Right cardiac atrium (tissue), 5 donors: ENCODE results near the gene RGS12. TPM values are rescaled to one million over a fixed set of nuclear protein-coding genes. Genes with fewer than 3 reads are reported as not detected.
A peak's percentile ranks its signal among the peaks of the same experiment; 100 is the strongest.

Experiments used
- ATAC-seq, 2 donors: fragments of 200-7000 bp; cut with Tn5 transposase; one replicate each; pipeline versions ENCODE4 v1.8.0 to v1.9.1; 2020; ENCODE audit warnings: moderate library complexity in 2 of 2, mild to moderate bottlenecking in 1 of 2
- DNase-seq, 3 donors: peaks; one replicate each; pipeline ENCODE4 v3.0.0-alpha.2; 2020
- H3K27ac ChIP-seq: one replicate; pipeline ENCODE4 v1.5.1; 2013; ENCODE audit warnings: mild to moderate bottlenecking, low read length, control low read depth, moderate library complexity
- H3K27me3 ChIP-seq: one replicate; pipeline ENCODE4 v1.6.1; 2013; ENCODE audit not compliant: control insufficient read depth, insufficient read depth
- H3K4me1 ChIP-seq: one replicate; pipeline ENCODE4 v1.6.1; 2013; ENCODE audit warnings: low read length; ENCODE audit not compliant: control insufficient read depth, insufficient read depth
- H3K4me3 ChIP-seq: one replicate; pipeline ENCODE4 v1.5.1; 2013; ENCODE audit warnings: low read length, control low read depth
- H3K9me3 ChIP-seq: one replicate; pipeline ENCODE4 v1.6.1; 2013; ENCODE audit warnings: low read length; ENCODE audit not compliant: control insufficient read depth
- WGBS: extraction: QIAGEN DNeasy Blood & Tissue Kit; methylation state at CpG from one replicate; pipeline ENCODE4 v1.1.7; 2013; 5-methylcytosine and 5-hydroxymethylcytosine counted together
- intact Hi-C, 4 donors: fragments of 100-400 bp; cut with DNase I; formaldehyde crosslinking; loops; one replicate each; pipeline versions ENCODE4 v1.11.0 to v1.14.0; 2022 to 2023
- polyA plus RNA-seq: library from polyadenylated mRNA; stranded (reverse); fragments of 200-250 nt; gene quantifications from one replicate; pipeline ENCODE4 v1.2.3, GENCODE V29; 2013
- total RNA-seq, 4 donors: library from RNA; stranded (reverse); fragmentation: NEBNext Ultra II Directional; extraction: Animal tissue kit (Norgen Biotek cat#: 25700); gene quantifications; one replicate each; pipeline ENCODE4 v1.2.1, GENCODE V29; 2021
- donor health status: healthy with polysubstance abuse.
- donor health status: DM: no; HTN: yes; CAD: no.
- donor health status: DM: no; HTN: no; CAD: no.
- donor health status: DM: no; HTN: yes; CAD: no; lungs with severe emphysema.
- donor health status: DM: yes; HTN: yes; CAD: no.

The RGS12 gene
- total and polyA plus RNA-seq, 5 donors: 11.6 to 20.8 (median 15.1) TPM

GRCh38 chr4:3255611-3256186 lies 37.1 kb upstream of the RGS12 start:
- intact Hi-C loops: no loop called here
- ATAC-seq (no peak), DNase-seq (no peak)
- 96% methylated on average over 36 of the region's 36 CpGs for WGBS
- no peak overlapping the region for H3K4me3 ChIP-seq
- H3K27ac ChIP-seq: no peak overlapping the region
- no peaks in the 10 kb centered on the region for H3K4me1 ChIP-seq
- H3K9me3 ChIP-seq: no peaks in the 10 kb centered on the region
- no peaks in the 10 kb centered on the region for H3K27me3 ChIP-seq

GRCh38 chr4:3256230-3257102 lies 36.4 kb upstream of the RGS12 start:
- intact Hi-C loops: no loop called here
- H3K4me3 ChIP-seq: no peak overlapping the region
- ATAC-seq (no peak), DNase-seq (no peak)
- WGBS: 87% methylated on average over 21 of the region's 21 CpGs
- H3K9me3 ChIP-seq: no peaks in the 10 kb centered on the region
- H3K27me3 ChIP-seq: no peaks in the 10 kb centered on the region
- H3K27ac ChIP-seq: no peak overlapping the region
- H3K4me1 ChIP-seq: no peaks in the 10 kb centered on the region

DNA sequence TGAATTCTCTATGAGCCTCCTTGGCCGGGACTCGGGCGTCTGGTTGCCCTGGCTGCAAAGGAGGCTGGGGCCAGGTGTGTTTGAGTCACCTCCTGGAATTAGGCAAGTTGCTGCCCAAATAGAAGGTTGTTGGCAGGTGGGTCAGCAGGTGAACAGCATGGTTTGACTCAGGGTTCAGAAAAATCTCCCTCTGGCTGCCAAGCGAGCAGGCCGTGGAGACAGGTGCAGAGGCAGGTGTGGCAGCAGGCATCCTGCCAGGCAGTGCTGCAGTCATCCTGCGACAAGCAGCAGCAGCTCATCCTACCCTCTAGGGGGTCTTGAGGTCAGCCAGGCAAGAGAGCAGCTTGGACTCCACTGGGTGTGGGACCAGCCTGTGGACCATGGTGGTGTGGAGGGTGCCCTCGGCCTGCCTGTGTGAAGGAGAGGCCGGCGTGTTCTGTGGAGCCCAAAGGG lies 35.7 kb upstream of the RGS12 start:
- no peaks in the 10 kb centered on the region for H3K27me3 ChIP-seq
- ATAC-seq: no peak
- no peaks in the 10 kb centered on the region for H3K4me1 ChIP-seq
- intact Hi-C loops: no loop called here
- 96% methylated on average over 9 of the region's 9 CpGs for WGBS
- no peak overlapping the region for H3K4me3 ChIP-seq
- no peaks in the 10 kb centered on the region for H3K9me3 ChIP-seq
- H3K27ac ChIP-seq: no peak overlapping the region
- DNase-seq: no peak

DNA sequence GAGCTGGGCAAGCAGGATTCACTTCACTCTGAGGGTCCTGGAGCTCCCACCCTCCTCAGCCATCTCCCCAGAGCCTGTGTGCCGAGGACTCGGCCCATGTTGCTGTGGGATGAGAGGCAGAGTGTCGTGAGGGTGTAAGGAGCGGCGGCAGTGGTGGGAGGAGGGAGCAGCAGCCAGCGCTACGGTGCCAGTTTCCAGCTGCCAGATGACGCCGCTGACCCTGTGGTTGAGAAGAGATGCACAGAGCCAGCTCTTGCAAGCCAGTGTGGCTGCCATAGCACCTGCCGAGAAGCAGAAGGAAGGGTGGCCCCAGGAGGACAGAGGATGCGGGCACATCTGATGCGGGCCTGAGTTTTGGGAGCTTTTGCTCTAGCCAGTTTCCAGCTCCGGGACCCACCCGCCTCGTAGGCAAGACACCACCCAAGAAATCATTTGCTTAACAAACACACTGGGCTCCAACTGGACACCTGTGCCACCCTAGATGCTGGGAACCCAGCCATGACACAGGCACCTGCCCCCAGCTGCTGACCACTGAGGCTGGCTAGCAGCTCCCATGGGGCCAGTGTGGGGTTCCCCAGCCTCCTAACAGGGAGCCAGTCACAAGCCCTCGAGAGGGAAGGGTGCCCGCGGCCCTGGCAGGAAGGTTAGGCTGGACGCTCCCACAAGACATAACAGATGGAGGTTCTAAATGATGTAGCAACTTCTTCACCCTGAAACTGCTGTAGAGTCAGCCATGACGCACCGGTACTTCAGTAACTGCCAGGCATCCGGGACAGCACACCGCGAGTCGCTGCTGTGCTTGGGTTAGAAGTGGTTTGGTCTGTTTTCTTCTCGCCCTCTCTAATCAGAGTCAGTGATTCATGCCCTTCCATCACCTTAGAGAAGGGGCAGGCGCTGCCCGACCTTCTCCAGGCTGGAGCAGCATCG lies 35.0 kb upstream of the RGS12 start:
- no peak for ATAC-seq
- Histone ChIP-seq H3K9me3 (no peaks in the 10 kb centered on the region), H3K4me3 (no peak overlapping the region), H3K27ac (no peak overlapping the region), H3K27me3 (no peaks in the 10 kb centered on the region), H3K4me1 (no peaks in the 10 kb centered on the region)
- intact Hi-C loops: no loop called here
- WGBS: 89% methylated on average over 29 of the region's 29 CpGs
- DNase-seq: no peak

DNA sequence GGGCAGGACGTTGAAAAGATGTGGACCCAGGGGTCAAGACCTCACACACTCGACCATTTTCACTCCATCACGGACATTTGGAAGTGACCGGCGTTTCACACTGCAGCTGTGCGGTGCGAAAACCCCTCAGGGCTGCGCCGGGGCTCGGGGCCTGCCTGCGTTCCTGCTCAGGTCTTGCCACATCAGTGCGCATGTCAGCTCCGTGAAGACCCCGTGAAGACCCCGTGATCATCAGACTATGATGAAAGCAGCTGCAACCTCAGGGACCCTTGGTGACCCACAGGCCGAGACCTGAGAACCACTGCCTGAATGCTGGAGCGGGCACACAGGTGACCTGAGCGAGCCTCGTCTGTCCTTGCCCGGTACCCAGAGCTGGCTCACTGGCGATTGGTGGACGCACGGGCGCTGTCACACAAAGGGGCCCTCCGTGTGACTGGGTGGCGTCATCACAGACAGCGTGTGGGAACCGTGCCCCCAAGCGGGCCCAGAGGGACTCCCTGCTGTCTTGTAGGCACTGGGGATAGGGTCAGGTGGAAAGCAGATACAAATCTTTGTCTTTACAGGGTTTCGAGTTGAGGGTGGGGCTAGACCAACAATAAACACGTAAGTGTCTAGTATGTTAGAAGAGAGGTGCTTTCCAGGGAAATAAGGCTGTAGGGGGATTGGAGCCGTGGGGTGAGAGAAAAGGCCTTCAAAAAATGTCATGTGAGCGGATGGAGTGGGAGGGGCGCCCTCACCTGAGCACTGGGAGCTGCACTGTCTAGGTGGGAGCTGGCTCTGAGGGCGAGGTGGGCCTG lies 31.2 kb upstream of the RGS12 start:
- no peaks in the 10 kb centered on the region for H3K9me3 ChIP-seq
- intact Hi-C loops: no loop called here
- 90% methylated on average over 35 of the region's 35 CpGs for WGBS
- H3K4me1 ChIP-seq: no peaks in the 10 kb centered on the region
- H3K27me3 ChIP-seq: no peaks in the 10 kb centered on the region
- DNase-seq: peak in 1 of 3 donors; percentile 27
- H3K27ac ChIP-seq: no peak overlapping the region
- no peak overlapping the region for H3K4me3 ChIP-seq
- ATAC-seq: no peak

DNA sequence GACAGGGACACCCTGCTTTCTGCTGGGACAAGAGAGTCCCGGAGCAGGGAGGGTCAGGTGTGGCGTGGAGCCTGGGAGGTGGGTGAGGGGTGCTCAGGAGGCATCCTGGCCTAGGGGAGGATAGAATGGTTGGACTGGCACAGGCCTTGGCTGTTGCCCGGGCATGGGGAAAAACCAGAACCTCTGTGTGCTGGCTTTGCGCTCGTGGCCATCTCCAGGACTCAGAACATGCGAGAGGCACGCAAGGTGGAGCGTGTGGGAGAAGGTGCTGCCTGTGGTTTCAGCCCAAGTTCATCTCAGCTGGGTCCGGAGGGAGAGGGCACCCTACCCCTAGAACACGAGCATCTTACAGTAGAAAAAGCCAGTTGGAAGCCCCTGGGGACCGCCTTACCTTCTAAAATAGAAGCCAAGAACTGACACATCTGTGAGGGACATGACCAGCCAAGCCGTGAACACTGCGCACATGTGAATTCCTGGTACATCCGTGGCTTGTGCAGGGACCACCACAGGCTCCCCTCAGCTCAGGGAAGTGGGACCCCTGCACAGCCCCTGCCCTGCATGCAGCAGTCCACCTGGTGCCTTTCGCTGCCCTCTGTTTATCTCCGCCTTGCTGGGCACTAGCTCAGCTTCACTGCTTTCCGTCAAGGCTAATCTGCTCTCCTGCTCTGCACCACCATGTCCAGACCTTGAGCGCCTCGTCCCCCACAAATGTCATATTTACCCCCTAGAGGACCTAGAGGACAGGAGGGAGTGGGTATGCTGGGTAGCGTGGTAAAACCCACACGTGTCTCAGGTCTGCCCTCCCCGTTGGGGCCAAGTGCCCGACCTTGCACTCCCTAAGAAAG lies 30.4 kb upstream of the RGS12 start:
- no peaks in the 10 kb centered on the region for H3K27me3 ChIP-seq
- ATAC-seq: peak in 1 of 2 donors; percentile 14

GRCh38 chr4:3263053-3263875 lies 29.6 kb upstream of the RGS12 start:
- Histone ChIP-seq H3K9me3 (no peaks in the 10 kb centered on the region), H3K27me3 (no peaks in the 10 kb centered on the region), H3K4me1 (no peaks in the 10 kb centered on the region), H3K27ac (no peak overlapping the region), H3K4me3 (no peak overlapping the region)
- peak in 1 of 2 donors; percentile 30 for ATAC-seq
- intact Hi-C loops: no loop called here
- 81% methylated on average over 28 of the region's 28 CpGs for WGBS
- DNase-seq: no peak

More for the DNA sequence above, 30.4 kb upstream of the RGS12 start:
- DNase-seq: peak in 1 of 3 donors; percentile 27
- 89% methylated on average over 23 of the region's 23 CpGs for WGBS
- H3K9me3 ChIP-seq: no peaks in the 10 kb centered on the region
- no peak overlapping the region for H3K4me3 ChIP-seq
- no peaks in the 10 kb centered on the region for H3K4me1 ChIP-seq
- no peak overlapping the region for H3K27ac ChIP-seq
- intact Hi-C loops: no loop called here

DNA sequence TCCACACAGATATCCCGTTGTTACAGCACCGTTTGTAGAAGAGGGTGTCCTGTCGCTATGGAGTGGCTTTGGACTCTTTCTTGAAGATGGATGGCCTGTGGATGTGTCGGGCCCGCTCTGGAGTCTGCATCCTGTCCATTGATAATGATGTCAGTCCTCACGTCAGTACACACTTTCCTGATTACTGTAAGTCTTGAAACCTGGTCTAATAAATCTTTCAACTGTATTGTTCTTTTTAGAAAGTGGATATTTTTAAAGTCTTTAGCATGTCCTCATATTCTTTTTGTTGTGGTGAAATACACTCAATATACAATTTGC lies 29.0 kb upstream of the RGS12 start:
- Histone ChIP-seq H3K27ac (no peak overlapping the region), H3K4me1 (no peaks in the 10 kb centered on the region), H3K4me3 (no peak overlapping the region), H3K9me3 (no peaks in the 10 kb centered on the region), H3K27me3 (no peaks in the 10 kb centered on the region)
- DNase-seq (no peak), ATAC-seq (no peak)
- WGBS: 57% methylated on average over 6 of the region's 6 CpGs
- intact Hi-C loops: no loop called here

DNA sequence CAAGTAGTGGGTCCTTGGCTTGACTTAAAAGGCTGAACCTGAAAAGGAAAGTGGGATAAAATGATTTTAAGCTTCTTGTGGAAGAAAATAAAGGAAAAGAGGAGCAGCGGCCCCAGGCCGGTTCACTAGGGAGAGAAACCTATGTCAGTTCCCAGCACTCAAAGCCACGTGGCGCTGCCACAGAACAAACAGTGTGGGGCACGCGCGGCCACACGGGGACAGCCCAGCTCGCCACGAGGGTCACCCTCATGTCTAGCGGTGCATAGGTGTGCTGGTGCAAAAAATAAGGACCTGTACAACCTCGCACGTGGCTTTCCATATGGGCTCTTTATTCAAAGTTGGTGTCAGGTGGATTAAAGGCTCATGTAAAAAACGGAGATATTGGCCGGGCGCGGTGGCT lies 26.7 kb upstream of the RGS12 start:
- ATAC-seq: no peak

More for the DNA sequence above, 26.7 kb upstream of the RGS12 start:
- Histone ChIP-seq H3K9me3 (no peaks in the 10 kb centered on the region), H3K4me3 (no peak overlapping the region), H3K27me3 (no peaks in the 10 kb centered on the region), H3K27ac (no peak overlapping the region), H3K4me1 (no peaks in the 10 kb centered on the region)
- intact Hi-C loops: no loop called here
- no peak for DNase-seq
- 96% methylated on average over 17 of the region's 17 CpGs for WGBS
